Panc1 (cell line): Measurements from ENCODE around the gene RNF25. TPM values are rescaled to one million over a fixed set of nuclear protein-coding genes. Genes with fewer than 3 reads are reported as not detected.
A peak's percentile ranks its signal among the peaks of the same experiment; 100 is the strongest.

ENCODE experiments used
- ATAC-seq: fragments of 200-7000 bp; cut with Tn5 transposase; 2 replicates; pipeline ENCODE4 v1.9.1; 2020; ENCODE audit warnings: mild to moderate bottlenecking, moderate library complexity
- BruUV-seq: library from RNA; stranded (reverse); fragments of 400-500 nt; replicated peaks from 2 replicates; lab custom pipeline; 2021; lab: Mats Ljungman, UMichigan
- CTCF ChIA-PET: fragments of 300-600 bp; sonication (Branson Sonifier 250); formaldehyde crosslinking; loops from one replicate; lab custom pipeline; 2022; ENCODE audit warnings: antibody characterized with exemption; lab: Charles Lee
- POLR2A ChIA-PET: fragments of 300-600 bp; sonication (Branson Sonifier 250); formaldehyde crosslinking; loops from one replicate; lab custom pipeline; 2022; ENCODE audit warnings: antibody characterized with exemption; lab: Charles Lee
- DNase-seq: peaks from one replicate; pipeline ENCODE4 v3.0.0-alpha.2; 2010; ENCODE audit warnings: low read depth, low spot score
- H3K27ac ChIP-seq: 2 replicates; pipeline ENCODE4 v1.5.1; 2011; ENCODE audit warnings: mild to moderate bottlenecking, low read length, inconsistent platforms
- H3K27me3 ChIP-seq: fragments of 200-500 bp; sonication (Bioruptor generic); 2 replicates; pipeline ENCODE4 v1.6.0; 2014; ENCODE audit warnings: low read length, inconsistent platforms; ENCODE audit not compliant: control insufficient read depth, insufficient read depth
- H3K36me3 ChIP-seq: fragments of 200-500 bp; sonication (Bioruptor generic); 2 replicates; pipeline ENCODE4 v1.5.1; 2014; ENCODE audit warnings: inconsistent platforms, mild to moderate bottlenecking, low read length, moderate library complexity; ENCODE audit not compliant: control insufficient read depth, insufficient read depth
- H3K4me1 ChIP-seq: 2 replicates; pipeline ENCODE4 v1.5.1; 2011; ENCODE audit warnings: inconsistent platforms, mild to moderate bottlenecking, low read length, moderate library complexity; ENCODE audit not compliant: control insufficient read depth, insufficient read depth
- H3K4me3 ChIP-seq, 2 experiments: 2 replicates each; pipeline ENCODE4 v1.5.1; 2011 to 2012; ENCODE audit warnings: low read depth in 2 of 2, low read length in 2 of 2, mild to moderate bottlenecking in 2 of 2, inconsistent platforms in 1 of 2, moderate library complexity in 1 of 2
- H3K9me3 ChIP-seq: fragments of 200-500 bp; sonication (Bioruptor generic); 2 replicates; pipeline ENCODE4 v1.5.1; 2014; ENCODE audit warnings: low read depth, mild to moderate bottlenecking, inconsistent platforms, low read length, moderate library complexity; ENCODE audit not compliant: control insufficient read depth, insufficient read depth
- POLR2AphosphoS5 ChIP-seq: IDR thresholded peaks from 2 replicates; pipeline ENCODE4 v1.6.1; 2012; ENCODE audit warnings: mild to moderate bottlenecking, low read depth, low read length, moderate library complexity
- SIN3A ChIP-seq: IDR thresholded peaks from 2 replicates; pipeline ENCODE4 v1.6.1; 2012; ENCODE audit warnings: low read depth, mild to moderate bottlenecking, low read length, moderate library complexity, borderline replicate concordance; ENCODE audit not compliant: insufficient read depth
- TCF7L2 ChIP-seq: IDR thresholded peaks from 2 replicates; pipeline ENCODE4 v1.6.1; 2011; ENCODE audit warnings: mild to moderate bottlenecking, low read depth, low read length, inconsistent platforms
- in situ Hi-C: cut with HindIII; loops from 2 replicates; pipeline ENCODE4 v1.10.0; 2016; ENCODE audit warnings: low sequenced_read_pairs, low pct_unique_long_range_greater_than_20kb
- intact Hi-C: fragments of 100-400 bp; cut with micrococcal nuclease; formaldehyde crosslinking; loops from one replicate; pipeline ENCODE4 v1.10.0; 2022; ENCODE audit not compliant: unreplicated experiment
- total RNA-seq: library from RNA; stranded (reverse); gene quantifications from one replicate; pipeline ENCODE4 v1.2.1, GENCODE V29; 2021; ENCODE audit not compliant: unreplicated experiment
- TF ChIP-seq, protein P1 (sequence below): fragments of 450-650 bp; IDR thresholded peaks from 2 replicates; pipeline ENCODE4 v1.5.1; 2017; ENCODE audit warnings: mild to moderate bottlenecking
- TF ChIP-seq, protein P2 (sequence below), 2 experiments: IDR thresholded peaks; 2 replicates each; pipeline ENCODE4 v1.6.1; 2011 to 2012; ENCODE audit warnings: low read depth in 2 of 2, control low read depth in 1 of 2, low read length in 1 of 2, mild to moderate bottlenecking in 1 of 2, moderate library complexity in 1 of 2; ENCODE audit not compliant: insufficient read depth in 1 of 2

RNF25 gene
- total RNA-seq, 1 experiment from 2014 or later = 40.4 TPM

DNA sequence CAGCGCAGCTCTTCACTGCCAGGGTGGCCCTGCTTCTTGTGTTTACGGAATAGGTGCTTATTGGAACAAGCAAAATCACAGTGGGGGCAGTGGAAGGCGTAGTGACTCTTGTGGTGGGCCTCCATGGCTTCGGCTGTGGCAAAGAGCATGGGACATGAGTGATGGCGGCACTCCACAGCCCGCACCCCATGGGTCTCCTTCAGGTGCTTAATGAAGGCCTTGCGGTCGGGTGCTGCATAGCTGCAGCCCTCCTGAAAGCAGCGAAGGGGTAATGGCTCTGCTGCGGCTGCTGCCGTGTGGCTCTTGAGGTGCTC lies 23.1 kb downstream of the RNF25 start:
- ChIA-PET CTCF (interaction anchor here (0.5 to 0.6 kb wide), 2 partner anchors 120 to 246 kb away, joined by 3 to 4 read pairs; no protein-coding TSS in a partner anchor), POLR2A (no interaction called here)
- Histone ChIP-seq H3K36me3 (peaks cover 17% of the 10 kb centered on the region), H3K27ac (no peak overlapping the region), H3K27me3 (no peaks in the 10 kb centered on the region), H3K4me1 (no peaks in the 10 kb centered on the region), H3K4me3 (no peak overlapping the region), H3K9me3 (no peaks in the 10 kb centered on the region)
- DNase-seq (no peak), ATAC-seq (peak; percentile 13; the same call in 1 of the 2 replicates)
- BruUV-seq = no TSS peak
- intact Hi-C loops = no loop called here
- in situ Hi-C loops = no loop called here
- TF ChIP-seq SIN3A (no peak), POLR2AphosphoS5 (no peak), TCF7L2 (no peak)
- TF ChIP-seq, protein P1, sequence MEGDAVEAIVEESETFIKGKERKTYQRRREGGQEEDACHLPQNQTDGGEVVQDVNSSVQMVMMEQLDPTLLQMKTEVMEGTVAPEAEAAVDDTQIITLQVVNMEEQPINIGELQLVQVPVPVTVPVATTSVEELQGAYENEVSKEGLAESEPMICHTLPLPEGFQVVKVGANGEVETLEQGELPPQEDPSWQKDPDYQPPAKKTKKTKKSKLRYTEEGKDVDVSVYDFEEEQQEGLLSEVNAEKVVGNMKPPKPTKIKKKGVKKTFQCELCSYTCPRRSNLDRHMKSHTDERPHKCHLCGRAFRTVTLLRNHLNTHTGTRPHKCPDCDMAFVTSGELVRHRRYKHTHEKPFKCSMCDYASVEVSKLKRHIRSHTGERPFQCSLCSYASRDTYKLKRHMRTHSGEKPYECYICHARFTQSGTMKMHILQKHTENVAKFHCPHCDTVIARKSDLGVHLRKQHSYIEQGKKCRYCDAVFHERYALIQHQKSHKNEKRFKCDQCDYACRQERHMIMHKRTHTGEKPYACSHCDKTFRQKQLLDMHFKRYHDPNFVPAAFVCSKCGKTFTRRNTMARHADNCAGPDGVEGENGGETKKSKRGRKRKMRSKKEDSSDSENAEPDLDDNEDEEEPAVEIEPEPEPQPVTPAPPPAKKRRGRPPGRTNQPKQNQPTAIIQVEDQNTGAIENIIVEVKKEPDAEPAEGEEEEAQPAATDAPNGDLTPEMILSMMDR = no peak; the same call in none of the 2 replicates
- TF ChIP-seq, protein P2, sequence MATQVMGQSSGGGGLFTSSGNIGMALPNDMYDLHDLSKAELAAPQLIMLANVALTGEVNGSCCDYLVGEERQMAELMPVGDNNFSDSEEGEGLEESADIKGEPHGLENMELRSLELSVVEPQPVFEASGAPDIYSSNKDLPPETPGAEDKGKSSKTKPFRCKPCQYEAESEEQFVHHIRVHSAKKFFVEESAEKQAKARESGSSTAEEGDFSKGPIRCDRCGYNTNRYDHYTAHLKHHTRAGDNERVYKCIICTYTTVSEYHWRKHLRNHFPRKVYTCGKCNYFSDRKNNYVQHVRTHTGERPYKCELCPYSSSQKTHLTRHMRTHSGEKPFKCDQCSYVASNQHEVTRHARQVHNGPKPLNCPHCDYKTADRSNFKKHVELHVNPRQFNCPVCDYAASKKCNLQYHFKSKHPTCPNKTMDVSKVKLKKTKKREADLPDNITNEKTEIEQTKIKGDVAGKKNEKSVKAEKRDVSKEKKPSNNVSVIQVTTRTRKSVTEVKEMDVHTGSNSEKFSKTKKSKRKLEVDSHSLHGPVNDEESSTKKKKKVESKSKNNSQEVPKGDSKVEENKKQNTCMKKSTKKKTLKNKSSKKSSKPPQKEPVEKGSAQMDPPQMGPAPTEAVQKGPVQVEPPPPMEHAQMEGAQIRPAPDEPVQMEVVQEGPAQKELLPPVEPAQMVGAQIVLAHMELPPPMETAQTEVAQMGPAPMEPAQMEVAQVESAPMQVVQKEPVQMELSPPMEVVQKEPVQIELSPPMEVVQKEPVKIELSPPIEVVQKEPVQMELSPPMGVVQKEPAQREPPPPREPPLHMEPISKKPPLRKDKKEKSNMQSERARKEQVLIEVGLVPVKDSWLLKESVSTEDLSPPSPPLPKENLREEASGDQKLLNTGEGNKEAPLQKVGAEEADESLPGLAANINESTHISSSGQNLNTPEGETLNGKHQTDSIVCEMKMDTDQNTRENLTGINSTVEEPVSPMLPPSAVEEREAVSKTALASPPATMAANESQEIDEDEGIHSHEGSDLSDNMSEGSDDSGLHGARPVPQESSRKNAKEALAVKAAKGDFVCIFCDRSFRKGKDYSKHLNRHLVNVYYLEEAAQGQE (IDR thresholded peaks at IDR 0.05; ENCODE audit: insufficient read depth in 1 of 2, low read depth in 2 of 2, low read length in 1 of 2) = no peak

- peak; percentile 61 for DNase-seq
- intact Hi-C loops (no loop called here), in situ Hi-C loops (no loop called here)
- Histone ChIP-seq H3K36me3 (peaks cover 17% of the 10 kb centered on the region), H3K27ac (no peak overlapping the region), H3K4me1 (no peaks in the 10 kb centered on the region), H3K9me3 (no peaks in the 10 kb centered on the region), H3K4me3 (no peak overlapping the region), H3K27me3 (no peaks in the 10 kb centered on the region)
- ChIA-PET CTCF (interaction anchor here (0.6 to 1.0 kb wide), 3 partner anchors 11 to 119 kb away, joined by 3 to 5 read pairs (median 4); partner anchors contain the start of genes BCS1L and ZNF142), POLR2A (no interaction called here)
- peak; percentile 81 for ATAC-seq
- BruUV-seq = no TSS peak
- TF ChIP-seq, protein P1 = peak; percentile 91
- no peak for TF ChIP-seq POLR2AphosphoS5
These were observed 23.6 kb downstream of the RNF25 start for GRCh38 chr2:218648088-218648786.
